ENCODE results near the gene FAM228B. TPM values are rescaled to one million over a fixed set of nuclear protein-coding genes. Genes with fewer than 3 reads are reported as not detected.
A peak's percentile ranks its signal among the peaks of the same experiment; 100 is the strongest.
"Not testable (repeated sequence)": the region's sequence is repeated elsewhere in the genome, so short reads cannot be mapped to it uniquely, and the experiment has no call there.

Gene FAM228B
- total and polyA plus RNA-seq, 9 donors = 24.6 to 76.8 (median 68.8) TPM

DNA sequence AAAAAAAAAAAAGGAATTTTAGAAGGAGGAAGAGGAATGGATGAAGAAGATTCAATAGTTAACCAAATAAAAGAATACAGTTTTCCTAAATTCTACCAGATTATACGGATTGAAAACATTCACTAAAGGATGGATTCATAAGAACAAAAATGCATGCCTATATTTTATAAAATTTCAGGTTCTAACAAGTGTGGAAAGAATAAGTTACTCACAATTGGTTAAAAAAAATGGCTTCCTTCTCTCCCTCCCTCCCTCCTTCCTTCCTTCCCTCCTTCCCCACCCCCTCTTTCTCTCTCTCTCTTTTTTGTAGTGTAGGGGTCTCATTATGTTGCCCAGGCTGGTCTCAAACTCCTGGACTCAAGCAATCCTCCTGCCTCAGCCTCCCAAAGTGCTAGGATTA is 37.0 kb upstream of the FAM228B start:
- 89 to 91% (median 91%) methylated on average over 1 of the region's 1 CpG for WGBS, 3 donors
- TF ChIP-seq, protein P1, sequence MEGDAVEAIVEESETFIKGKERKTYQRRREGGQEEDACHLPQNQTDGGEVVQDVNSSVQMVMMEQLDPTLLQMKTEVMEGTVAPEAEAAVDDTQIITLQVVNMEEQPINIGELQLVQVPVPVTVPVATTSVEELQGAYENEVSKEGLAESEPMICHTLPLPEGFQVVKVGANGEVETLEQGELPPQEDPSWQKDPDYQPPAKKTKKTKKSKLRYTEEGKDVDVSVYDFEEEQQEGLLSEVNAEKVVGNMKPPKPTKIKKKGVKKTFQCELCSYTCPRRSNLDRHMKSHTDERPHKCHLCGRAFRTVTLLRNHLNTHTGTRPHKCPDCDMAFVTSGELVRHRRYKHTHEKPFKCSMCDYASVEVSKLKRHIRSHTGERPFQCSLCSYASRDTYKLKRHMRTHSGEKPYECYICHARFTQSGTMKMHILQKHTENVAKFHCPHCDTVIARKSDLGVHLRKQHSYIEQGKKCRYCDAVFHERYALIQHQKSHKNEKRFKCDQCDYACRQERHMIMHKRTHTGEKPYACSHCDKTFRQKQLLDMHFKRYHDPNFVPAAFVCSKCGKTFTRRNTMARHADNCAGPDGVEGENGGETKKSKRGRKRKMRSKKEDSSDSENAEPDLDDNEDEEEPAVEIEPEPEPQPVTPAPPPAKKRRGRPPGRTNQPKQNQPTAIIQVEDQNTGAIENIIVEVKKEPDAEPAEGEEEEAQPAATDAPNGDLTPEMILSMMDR (IDR thresholded peaks at IDR 0.05) = no peak
- TF ChIP-seq EP300 (IDR thresholded peaks at IDR 0.05) (no peak), POLR2A (IDR thresholded peaks at IDR 0.05) (no peak)
- H3K27ac ChIP-seq = no peak overlapping the region
- H3K9me3 ChIP-seq = no peaks in the 10 kb centered on the region
- H3K4me1 ChIP-seq (ENCODE audit: insufficient read depth) = peaks cover 5% of the 10 kb centered on the region
- intact Hi-C loops (cut with DNase I) = loop anchor here in 1 of 4 donors (5.0 kb wide), 1 partner anchor 296 kb away; no protein-coding TSS in a partner anchor
- H3K27me3 ChIP-seq = no peaks in the 10 kb centered on the region
- no peaks in the 10 kb centered on the region for H3K36me3 ChIP-seq
- H3K4me3 ChIP-seq = no peak overlapping the region
- no peak for DNase-seq

DNA sequence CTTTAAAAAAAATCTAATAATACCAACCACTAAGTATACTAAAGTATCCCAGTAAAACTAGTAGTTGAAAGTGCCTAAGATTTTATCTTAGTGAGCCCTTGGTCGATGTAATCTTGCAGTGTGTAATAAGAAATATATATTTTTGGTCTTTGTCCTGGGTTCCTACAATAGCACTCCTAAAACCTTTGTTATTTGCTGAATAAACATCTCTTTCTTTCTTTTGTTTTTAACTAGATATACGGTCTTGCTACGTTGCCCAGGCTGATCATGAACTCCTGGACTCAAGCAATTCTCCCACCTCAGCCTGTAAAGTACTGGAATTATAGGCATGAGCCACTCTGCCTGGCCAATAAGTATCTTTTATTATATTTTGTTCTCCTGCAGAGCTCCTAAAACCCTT is 36.2 kb upstream of the FAM228B start:
- WGBS, 3 donors = 81 to 93% (median 85%) methylated on average over 3 of the region's 3 CpGs
- intact Hi-C loops (cut with DNase I) = loop anchor here in 1 of 4 donors (5.0 kb wide), 1 partner anchor 295 kb away; no protein-coding TSS in a partner anchor
- H3K27ac ChIP-seq = no peak overlapping the region
- H3K9me3 ChIP-seq = no peaks in the 10 kb centered on the region
- H3K36me3 ChIP-seq = no peaks in the 10 kb centered on the region
- H3K4me3 ChIP-seq = no peak overlapping the region
- H3K27me3 ChIP-seq = no peaks in the 10 kb centered on the region
- TF ChIP-seq, protein P1 (IDR thresholded peaks at IDR 0.05) = no peak
- DNase-seq = no peak
- peaks cover 5% of the 10 kb centered on the region for H3K4me1 ChIP-seq (ENCODE audit: insufficient read depth)

DNA sequence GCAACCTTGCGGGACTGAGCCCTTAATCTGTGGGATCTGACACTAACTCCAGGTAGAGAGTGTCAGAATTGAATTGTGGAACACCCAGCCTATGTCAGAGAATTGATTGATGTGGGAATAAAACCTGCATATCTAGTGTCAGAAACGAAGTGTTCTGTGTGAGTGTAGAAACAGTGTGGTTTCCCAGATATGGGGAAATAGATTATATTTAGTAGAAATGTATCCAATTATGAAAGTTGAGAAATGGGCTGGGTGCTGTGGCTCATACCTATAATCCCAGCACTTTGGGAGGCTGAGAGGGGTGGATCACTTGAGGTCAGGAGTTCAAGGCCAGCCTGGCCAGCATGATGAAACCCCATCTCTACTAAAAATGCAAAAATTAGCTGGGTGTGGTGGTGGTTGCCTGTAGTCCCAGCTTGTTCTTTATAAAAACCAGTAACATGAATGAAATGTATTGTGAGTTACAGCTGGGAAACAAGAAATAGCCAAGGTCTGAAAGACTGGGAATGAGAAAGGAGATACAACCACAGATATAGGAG is 34.4 kb upstream of the FAM228B start:
- Histone ChIP-seq H3K9me3 (no peaks in the 10 kb centered on the region), H3K27me3 (no peaks in the 10 kb centered on the region), H3K4me3 (no peak overlapping the region), H3K36me3 (no peaks in the 10 kb centered on the region), H3K27ac (no peak overlapping the region), H3K4me1 (ENCODE audit: insufficient read depth) (peaks cover 3% of the 10 kb centered on the region)
- 53 to 79% (median 58%) methylated on average over 2 of the region's 2 CpGs for WGBS, 3 donors
- DNase-seq = peak in 1 of 5 donors; percentile 29
- intact Hi-C loops (cut with DNase I) = loop anchor here in 1 of 4 donors (5.0 kb wide), 1 partner anchor 293 kb away; no protein-coding TSS in a partner anchor
- TF ChIP-seq EP300 (IDR thresholded peaks at IDR 0.05) (no peak), POLR2A (IDR thresholded peaks at IDR 0.05) (no peak)
- TF ChIP-seq, protein P1 (IDR thresholded peaks at IDR 0.05) = no peak

DNA sequence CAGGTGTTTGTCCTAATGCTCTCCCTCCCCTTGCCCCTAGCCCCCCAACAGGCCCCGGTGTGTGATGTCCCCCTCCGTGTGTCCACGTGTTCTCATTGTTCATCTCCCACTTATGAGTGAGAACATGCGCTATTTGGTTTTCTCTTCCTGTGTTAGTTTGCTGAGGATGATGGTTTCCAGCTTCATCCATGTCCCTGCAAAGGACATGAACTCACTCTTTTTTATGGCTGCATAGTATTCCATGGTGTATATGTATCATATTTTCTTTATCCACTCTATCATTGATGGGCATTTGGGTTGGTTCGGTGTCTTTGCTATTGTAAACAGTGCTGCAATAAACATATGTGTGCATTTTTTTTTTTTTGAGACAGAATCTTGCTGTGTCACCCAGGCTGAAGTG is 30.0 kb upstream of the FAM228B start:
- not testable (repeated sequence) for DNase-seq

DNA sequence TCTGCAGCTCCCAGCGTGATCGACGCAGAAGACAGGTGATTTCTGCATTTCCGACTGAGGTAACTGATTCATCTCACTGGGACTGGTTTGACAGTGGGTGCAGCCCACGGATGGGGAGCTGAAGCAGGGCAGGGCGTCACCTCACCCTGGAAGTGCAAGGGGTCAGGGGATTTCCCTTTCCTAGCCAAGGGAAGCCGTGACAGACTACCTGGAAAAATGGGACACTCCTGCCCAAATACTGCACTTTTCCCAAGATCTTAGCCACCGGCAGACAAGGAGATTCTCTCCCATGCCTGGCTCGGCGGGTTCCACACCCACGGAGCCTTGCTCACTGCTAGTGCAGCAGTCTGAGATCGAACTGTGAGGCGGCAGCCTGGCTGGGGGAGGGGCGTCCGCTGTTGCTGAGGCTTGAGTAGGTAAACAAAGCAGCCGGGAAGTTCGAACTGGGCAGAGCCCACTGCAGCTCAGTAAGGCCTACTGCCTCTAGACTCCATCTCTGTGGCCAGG is 28.0 kb upstream of the FAM228B start:
- DNase-seq; H3K36me3 ChIP-seq; H3K9me3 ChIP-seq; H3K27ac ChIP-seq; H3K4me3 ChIP-seq; intact Hi-C loops (cut with DNase I); H3K4me1 ChIP-seq (ENCODE audit: insufficient read depth); H3K27me3 ChIP-seq: not testable (repeated sequence)
- 70 to 81% (median 78%) methylated on average over 17 of the region's 17 CpGs for WGBS, 3 donors

More for the DNA sequence above, 30.0 kb upstream of the FAM228B start:
- H3K27me3 ChIP-seq; H3K27ac ChIP-seq; H3K4me3 ChIP-seq; H3K4me1 ChIP-seq (ENCODE audit: insufficient read depth); H3K9me3 ChIP-seq; H3K36me3 ChIP-seq; intact Hi-C loops (cut with DNase I): not testable (repeated sequence)
- WGBS, 3 donors = 98 to 99% (median 98%) methylated on average over 5 of the region's 5 CpGs

DNA sequence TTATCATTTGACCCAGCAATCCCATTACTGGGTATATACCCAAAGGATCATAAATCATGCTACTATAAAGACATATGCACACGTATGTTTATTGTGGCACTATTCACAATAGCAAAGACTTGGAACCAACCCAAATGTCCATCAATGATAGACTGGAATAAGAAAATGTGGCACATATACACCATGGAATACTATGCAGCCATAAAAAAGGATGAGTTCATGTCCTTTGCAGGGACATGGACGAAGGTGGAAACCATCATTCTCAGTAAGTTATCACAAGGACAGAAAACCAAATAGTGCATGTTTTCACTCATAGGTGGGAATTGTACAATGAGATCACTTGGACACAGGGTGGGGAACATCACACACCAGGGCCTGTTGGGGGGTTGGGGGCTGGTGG is 22.5 kb upstream of the FAM228B start:
- H3K9me3 ChIP-seq; H3K27ac ChIP-seq; DNase-seq; H3K36me3 ChIP-seq; H3K4me3 ChIP-seq; intact Hi-C loops (cut with DNase I); H3K4me1 ChIP-seq (ENCODE audit: insufficient read depth); H3K27me3 ChIP-seq: not testable (repeated sequence)
- WGBS, 3 donors = 89 to 98% (median 92%) methylated on average over 2 of the region's 2 CpGs
